AG04450 (cell line): ENCODE measurements around the gene FOXN1. TPM values are rescaled to one million over a fixed set of nuclear protein-coding genes. Genes with fewer than 3 reads are reported as not detected.

Source experiments
- CTCF ChIA-PET: fragments of 300-600, 350-600 bp; formaldehyde crosslinking; extraction: SDS; loops from one replicate; lab custom pipeline; 2022; ENCODE audit warnings: antibody characterized with exemption, inconsistent platforms; lab: Charles Lee
- POLR2A ChIA-PET: fragments of 350-600 bp; formaldehyde crosslinking; extraction: SDS; loops from one replicate; lab custom pipeline; 2021; ENCODE audit warnings: antibody characterized with exemption, inconsistent platforms; lab: Yijun Ruan, JAX
- DNase-seq: peaks from one replicate; pipeline ENCODE4 v3.0.0-alpha.2; 2011; ENCODE audit warnings: low read depth, low spot score
- H3K27ac ChIP-seq: one replicate; pipeline ENCODE4 v1.5.1; 2012; ENCODE audit warnings: low read depth, low read length, control low read depth
- H3K27me3 ChIP-seq: one replicate; pipeline ENCODE4 v1.6.0; 2012; ENCODE audit warnings: low read length; ENCODE audit not compliant: control insufficient read depth, insufficient read depth
- H3K4me3 ChIP-seq: 2 replicates; pipeline ENCODE4 v1.5.1; 2011; ENCODE audit warnings: mild to moderate bottlenecking, low read depth, low read length, control low read depth
- H3K9me3 ChIP-seq: 2 replicates; pipeline ENCODE4 v1.5.1; 2012; ENCODE audit warnings: low read length; ENCODE audit not compliant: control insufficient read depth, insufficient read depth
- CTCF ChIP-seq: IDR thresholded peaks from 2 replicates; pipeline ENCODE4 v1.5.1; 2011; ENCODE audit warnings: low read depth, low read length, control low read depth, inconsistent platforms
- polyA plus RNA-seq: library from polyadenylated mRNA; depleted of rRNA; stranded (reverse); fragments of >200 nt; gene quantifications from 2 replicates; pipeline ENCODE4 v1.2.3, GENCODE V29; 2011

The FOXN1 gene
- polyA plus RNA-seq, 1 experiment, result not detected

- Histone ChIP-seq H3K27ac (no peak overlapping the region), H3K27me3 (peaks cover 39% of the 10 kb centered on the region), H3K4me3 (no peak overlapping the region), H3K9me3 (no peaks in the 10 kb centered on the region; the same call in 1 of the 2 replicates)
- no peak for DNase-seq
- TF ChIP-seq CTCF, result no peak
- CTCF ChIA-PET, result interaction anchor here (1.1 to 8.1 kb wide), 2 partner anchors 42 to 82 kb away, joined by 3 to 70 read pairs; no protein-coding TSS in a partner anchor
- POLR2A ChIA-PET, result no interaction called here
Measured at GRCh38 chr17:28498652-28499363, 7.3 kb upstream of the FOXN1 start.

- Histone ChIP-seq H3K27ac (no peak overlapping the region), H3K4me3 (no peak overlapping the region), H3K9me3 (no peaks in the 10 kb centered on the region; the same call in 1 of the 2 replicates), H3K27me3 (peaks cover 43% of the 10 kb centered on the region)
- TF ChIP-seq CTCF, result no peak
- DNase-seq, result no peak
- CTCF ChIA-PET, result interaction anchor here (1.1 kb wide), 1 partner anchor 83 kb away, joined by 3 read pairs; no protein-coding TSS in a partner anchor
- POLR2A ChIA-PET, result no interaction called here
Measured at GRCh38 chr17:28499364-28499664, 6.8 kb upstream of the FOXN1 start.

GRCh38 chr17:28499684-28500357, 6.3 kb upstream of the FOXN1 start:
- CTCF ChIA-PET, result interaction anchor here (1.1 kb wide), 1 partner anchor 83 kb away, joined by 3 read pairs; no protein-coding TSS in a partner anchor
- no peaks in the 10 kb centered on the region; the same call in 1 of the 2 replicates for H3K9me3 ChIP-seq

GRCh38 chr17:28500712-28501379, 5.3 kb upstream of the FOXN1 start:
- Histone ChIP-seq H3K27me3 (peaks cover 57% of the 10 kb centered on the region), H3K4me3 (no peak overlapping the region), H3K27ac (no peak overlapping the region), H3K9me3 (no peaks in the 10 kb centered on the region; the same call in 1 of the 2 replicates)
- no peak for DNase-seq
- ChIA-PET POLR2A (no interaction called here), CTCF (no interaction called here)
- TF ChIP-seq CTCF, result no peak

More at GRCh38 chr17:28499684-28500357, 6.3 kb upstream of the FOXN1 start:
- Histone ChIP-seq H3K4me3 (no peak overlapping the region), H3K27me3 (peaks cover 48% of the 10 kb centered on the region), H3K27ac (no peak overlapping the region)
- no peak for TF ChIP-seq CTCF
- POLR2A ChIA-PET, result no interaction called here
- no peak for DNase-seq
